Body of pancreas (tissue), 4 donors: ENCODE results near the gene BPIFA3.

Experiments used
- POLR2A ChIP-seq, 3 donors: fragments of 450-650 bp; IDR thresholded peaks; one replicate each; pipeline ENCODE4 v1.6.1; 2016; ENCODE audit warnings: antibody characterized with exemption in 3 of 3, mild to moderate bottlenecking in 2 of 3
- TF ChIP-seq, protein P1 (sequence below), 7 experiments: fragments of 450-650 bp in 4 of 7; fragments of 200-600 bp in 3 of 7; sonication (generic) in 3 of 7; IDR thresholded peaks; one replicate each; pipeline ENCODE4 v1.5.1; 2016 to 2019; ENCODE audit warnings: antibody characterized with exemption in 7 of 7

DNA sequence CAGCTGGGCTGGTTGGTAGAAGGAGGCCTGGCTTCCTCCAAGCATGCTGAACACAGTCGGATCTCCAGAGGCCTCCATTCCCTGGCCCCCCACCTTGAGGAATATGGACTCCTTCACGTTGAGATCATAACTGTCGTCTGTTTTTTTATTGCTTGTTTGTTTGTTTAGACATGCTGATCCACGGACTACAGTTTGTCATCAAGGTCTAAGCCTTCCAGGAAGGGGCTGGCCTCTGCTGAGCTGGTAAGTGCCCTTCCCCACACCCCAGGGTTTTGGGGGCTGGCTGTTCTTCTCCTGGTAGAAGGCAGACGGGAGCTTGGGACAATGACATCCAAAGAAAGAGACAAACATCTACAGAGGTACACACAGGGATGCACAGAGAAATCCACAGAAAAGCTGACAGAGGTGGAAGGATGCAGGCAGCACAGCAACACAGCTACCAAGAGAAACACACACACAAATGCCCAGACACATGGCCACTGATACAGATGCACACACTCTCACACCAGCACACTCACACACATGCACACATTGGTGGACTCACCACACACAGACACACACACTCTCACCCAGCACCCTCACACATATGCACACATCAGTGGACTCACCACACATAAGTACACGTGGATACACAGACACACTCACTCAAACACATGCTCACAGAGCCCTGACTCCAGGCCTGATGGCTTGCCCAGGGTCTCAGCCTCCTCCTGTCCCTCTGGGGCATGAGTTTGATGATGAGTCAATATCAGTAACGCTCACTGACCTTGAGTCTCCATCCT is 25.4 kb downstream of the BPIFA3 start:
- TF ChIP-seq, protein P1, sequence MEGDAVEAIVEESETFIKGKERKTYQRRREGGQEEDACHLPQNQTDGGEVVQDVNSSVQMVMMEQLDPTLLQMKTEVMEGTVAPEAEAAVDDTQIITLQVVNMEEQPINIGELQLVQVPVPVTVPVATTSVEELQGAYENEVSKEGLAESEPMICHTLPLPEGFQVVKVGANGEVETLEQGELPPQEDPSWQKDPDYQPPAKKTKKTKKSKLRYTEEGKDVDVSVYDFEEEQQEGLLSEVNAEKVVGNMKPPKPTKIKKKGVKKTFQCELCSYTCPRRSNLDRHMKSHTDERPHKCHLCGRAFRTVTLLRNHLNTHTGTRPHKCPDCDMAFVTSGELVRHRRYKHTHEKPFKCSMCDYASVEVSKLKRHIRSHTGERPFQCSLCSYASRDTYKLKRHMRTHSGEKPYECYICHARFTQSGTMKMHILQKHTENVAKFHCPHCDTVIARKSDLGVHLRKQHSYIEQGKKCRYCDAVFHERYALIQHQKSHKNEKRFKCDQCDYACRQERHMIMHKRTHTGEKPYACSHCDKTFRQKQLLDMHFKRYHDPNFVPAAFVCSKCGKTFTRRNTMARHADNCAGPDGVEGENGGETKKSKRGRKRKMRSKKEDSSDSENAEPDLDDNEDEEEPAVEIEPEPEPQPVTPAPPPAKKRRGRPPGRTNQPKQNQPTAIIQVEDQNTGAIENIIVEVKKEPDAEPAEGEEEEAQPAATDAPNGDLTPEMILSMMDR (IDR thresholded peaks at IDR 0.05), result no peak
- TF ChIP-seq POLR2A (IDR thresholded peaks at IDR 0.05), result no peak
